Measurements from ENCODE around the gene MFAP1.
A peak's percentile ranks its signal among the peaks of the same experiment; 100 is the strongest.
"Not testable (repeated sequence)": the region's sequence is repeated elsewhere in the genome, so short reads cannot be mapped to it uniquely, and the experiment has no call there.

The MFAP1 gene

DNA sequence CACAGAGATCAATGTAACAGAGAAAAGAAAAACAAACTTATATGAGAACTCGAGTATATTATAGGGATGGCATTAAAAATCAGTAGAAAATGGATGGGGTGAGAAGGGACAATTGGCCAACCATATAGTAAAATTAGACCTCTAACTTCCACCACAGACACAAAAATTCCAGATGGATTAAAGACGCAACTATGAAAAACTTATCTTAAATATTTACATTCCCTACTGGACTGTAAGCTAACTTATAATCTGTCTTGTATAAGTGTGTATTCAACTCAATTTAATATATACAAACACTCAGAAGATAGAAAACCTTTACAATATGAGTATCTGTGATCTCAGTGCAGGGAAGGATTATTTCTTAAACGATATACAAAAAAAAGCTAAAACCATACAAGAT is 3.0 kb downstream of the MFAP1 start:
- no peak for DNase-seq (ENCODE audit: low read depth in 2 of 2, low spot score in 1 of 2)

DNA sequence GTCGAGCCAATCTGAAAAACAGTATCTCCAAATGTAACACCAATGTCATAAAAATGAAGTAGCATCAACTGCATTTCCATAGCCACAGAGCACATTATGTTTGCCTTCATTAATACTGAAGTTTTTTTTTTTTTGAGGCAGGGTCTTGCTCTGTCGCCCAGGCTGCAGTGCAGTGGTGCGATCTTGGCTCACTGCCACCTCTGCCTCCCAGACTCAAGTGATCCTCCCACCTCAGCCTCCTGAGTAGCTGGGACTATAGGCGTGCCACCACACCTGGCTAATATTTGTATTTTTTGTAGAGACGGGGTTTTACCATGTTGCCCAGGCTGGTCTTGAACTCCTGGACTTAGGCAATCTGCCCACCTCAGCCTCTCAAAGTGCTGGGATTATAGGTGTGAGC is 9.4 kb downstream of the MFAP1 start:
- not testable (repeated sequence) for DNase-seq (ENCODE audit: low read depth in 2 of 2, low spot score in 1 of 2)

DNA sequence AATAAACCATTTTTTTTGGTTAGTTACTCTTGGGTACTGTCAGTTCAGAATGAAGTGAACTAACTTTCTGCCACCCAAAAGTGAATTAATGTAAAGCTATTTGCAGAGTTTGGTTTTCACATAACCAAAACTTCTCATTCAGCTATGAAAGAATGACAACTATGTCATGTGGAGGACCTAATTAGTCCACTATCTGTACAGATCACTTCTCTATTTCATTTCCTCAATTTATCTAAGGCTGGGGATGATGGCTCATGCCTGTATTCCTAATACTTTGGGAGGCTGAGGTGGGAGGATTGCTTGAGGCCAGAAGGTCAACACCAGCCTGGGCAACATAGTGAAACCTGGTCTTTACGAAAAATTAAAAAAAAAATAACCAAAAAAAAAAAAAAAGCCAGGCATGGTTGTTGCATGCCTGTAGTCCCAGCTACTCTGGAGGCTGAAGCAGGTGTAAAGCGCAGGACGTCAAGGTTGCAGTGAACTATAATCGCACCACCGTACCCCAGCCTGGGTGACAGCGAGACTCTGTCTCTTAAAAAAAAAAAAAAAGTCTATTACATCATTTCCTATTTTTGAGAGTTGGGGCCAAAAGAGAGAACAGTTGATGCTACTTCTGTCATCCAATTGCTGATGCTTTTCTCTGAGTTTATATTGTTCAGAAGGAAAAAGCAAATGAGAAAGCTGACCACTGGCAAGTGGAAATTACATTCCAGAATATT is 15.4 kb downstream of the MFAP1 start:
- DNase-seq (ENCODE audit: low read depth in 2 of 2, low spot score in 1 of 2) = no peak

DNA sequence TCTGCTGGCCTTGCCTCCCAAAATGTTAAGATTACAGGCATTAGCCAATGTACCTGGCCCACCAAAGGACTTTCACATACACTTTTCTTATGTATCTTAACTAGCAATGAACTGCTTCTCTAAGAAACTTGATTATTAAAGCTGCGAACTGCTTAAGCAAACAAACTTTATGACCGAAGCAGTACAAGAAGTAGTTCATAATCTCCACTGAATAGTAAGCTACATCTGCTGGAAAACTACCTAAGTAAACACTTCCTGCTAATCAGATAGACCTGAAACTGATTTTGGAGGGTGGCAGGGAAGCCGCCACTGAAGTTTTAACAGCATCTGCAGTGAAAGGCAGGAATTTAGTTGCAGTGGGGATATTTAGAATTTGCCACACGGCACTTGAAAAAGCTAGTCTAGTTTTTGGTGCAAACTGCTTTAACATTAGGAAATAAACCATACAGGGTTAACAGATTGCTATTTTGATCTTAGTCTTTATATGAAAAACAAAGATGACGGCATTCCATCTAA is 16.0 kb downstream of the MFAP1 start:
- DNase-seq (ENCODE audit: low read depth in 2 of 2, low spot score in 1 of 2) = no peak

DNA sequence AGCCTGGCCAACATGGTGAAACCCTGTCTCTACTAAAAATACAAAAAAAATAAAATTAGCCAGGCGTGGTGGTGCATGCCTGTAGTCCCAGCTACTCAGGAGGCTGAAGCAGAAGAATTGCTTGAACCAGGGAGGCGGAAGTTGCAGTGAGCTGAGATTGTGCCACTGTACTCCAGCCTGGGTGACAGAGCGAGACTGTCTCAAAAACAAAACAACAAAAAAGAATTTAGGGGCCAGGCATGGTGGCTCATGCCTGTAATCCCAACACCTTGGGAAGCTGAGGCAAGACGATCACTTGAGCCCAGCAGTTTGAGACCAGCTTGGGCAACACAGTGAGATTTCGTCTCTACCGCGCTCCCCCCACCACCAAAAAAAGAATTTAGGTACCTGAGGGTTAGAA is 21.8 kb downstream of the MFAP1 start:
- not testable (repeated sequence) for DNase-seq (ENCODE audit: low read depth in 2 of 2, low spot score in 1 of 2)

DNA sequence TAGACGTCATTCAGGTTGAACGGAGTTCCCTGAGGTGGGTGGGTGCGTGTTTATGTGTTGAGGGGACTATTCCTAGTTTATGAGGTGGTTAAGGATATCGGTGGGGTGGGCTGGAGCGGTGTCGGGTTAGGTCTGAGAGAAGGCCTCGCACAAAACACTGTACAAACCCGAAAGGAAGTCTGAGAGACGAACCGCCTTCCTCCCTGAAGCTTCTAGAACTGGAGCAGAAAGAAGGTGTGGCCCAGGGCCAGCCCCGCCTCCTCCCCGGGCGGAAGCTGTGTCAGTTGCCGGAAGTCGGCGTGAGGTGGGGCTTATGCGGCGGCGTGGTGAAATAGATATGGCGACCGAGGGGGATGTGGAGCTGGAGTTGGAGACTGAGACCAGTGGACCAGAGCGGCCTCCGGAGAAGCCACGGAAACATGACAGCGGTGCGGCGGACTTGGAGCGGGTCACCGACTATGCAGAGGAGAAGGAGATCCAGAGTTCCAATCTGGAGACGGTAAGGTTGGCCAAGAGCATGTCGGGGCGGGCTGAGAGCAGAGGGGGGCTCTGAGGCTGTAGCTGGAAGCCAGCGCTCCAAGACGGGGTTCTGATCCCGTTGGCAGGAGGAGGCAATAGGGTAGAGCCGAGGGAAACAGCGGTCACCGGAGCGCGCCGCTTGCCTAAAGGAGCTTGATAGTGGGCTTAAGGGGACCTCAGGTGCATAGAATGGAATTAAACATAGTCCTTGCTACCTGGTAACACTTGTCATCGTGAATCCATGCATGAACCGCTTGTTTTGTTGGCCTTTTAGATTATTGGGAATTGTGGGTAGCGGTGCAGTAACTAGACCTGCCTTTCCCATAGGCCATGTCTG is 24.0 kb downstream of the MFAP1 start, which contains the start of gene HYPK:
Gene HYPK, plus strand, starts transcription at position 314 of the 856 bp plus-strand sequence. Its CDS starts 24 bp downstream, at position 338.
- DNase-seq (ENCODE audit: low read depth in 2 of 2, low spot score in 1 of 2) = peak; percentile 77 to 83

DNA sequence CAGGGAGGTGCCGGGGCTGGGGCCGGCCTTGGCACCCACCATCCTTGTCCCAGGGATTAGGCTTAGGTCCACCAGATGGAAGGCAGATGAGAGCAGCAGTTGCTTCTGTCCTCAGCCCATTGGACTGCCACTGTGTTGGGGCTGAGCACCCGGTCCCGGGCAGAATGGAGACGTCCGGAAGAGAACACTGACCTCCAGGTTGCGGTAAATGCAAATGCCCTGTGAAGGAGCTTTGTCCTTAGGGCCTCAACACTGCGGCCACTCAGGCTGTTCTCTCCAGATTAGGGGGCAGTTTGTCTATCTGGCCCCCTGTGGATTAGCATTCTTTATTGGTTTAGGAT is 24.6 kb downstream of the MFAP1 start, which contains the start of gene SERINC4:
Gene SERINC4, minus strand, starts transcription at position 276 of the 341 bp plus-strand sequence. Its CDS starts 234 bp downstream, at position 42.
- no peak for DNase-seq (ENCODE audit: low read depth in 2 of 2, low spot score in 1 of 2)

DNA sequence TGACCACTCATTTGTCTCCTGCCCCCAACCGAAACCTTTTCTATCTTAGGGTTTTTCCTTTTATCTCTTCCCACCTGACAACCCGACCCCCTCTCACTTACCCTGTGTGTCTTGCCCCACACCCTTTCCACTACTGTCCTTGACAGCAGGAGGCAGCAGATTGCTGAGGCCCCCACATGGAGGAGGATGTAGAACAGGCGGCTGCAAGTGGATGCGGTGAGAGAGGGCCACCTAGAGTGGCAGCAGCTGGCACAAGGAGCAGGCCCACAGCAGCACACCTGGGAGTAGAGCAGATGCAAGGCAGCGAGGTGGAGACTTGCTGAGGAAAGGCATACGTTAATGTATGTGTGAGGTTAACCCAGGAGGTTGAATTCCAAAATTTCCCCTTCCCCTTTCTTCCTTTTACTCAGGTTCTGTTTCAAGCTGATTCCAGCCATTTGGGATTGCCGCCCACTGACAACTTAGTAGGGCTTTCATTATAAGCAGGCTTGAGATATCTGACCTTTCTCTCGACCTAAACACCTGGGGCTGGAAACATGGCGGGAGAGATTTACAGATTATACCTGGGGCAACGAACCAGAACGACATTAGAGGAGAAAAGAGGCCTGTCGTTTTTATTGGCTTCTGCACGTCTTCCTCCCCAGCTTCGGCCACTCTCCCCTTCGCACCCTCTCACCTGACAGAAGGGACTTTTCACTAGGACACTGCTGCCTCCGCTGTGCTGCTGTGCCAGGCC is 25.1 kb downstream of the MFAP1 start:
- DNase-seq (ENCODE audit: low read depth in 2 of 2, low spot score in 1 of 2) = no peak

DNA sequence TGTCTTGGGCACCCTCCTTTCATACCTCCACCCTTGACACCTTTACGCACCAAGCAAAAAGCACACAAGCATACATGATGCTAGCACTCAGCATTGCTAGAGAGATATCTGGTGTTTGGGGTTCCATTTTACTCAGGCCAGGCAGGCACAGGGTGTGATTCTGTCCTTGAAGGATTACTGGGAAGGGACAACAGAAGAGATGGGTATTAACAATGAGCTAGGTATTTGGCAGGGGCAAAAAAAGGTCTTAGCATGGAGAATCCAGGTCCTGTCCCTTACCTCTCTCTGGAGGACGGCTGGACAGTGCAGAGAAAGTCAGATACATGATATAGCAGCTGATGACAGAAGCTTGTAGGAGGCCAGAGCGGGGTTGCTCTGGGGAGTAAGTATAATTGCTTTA is 27.9 kb downstream of the MFAP1 start:
- DNase-seq (ENCODE audit: low read depth in 2 of 2, low spot score in 1 of 2) = no peak

DNA sequence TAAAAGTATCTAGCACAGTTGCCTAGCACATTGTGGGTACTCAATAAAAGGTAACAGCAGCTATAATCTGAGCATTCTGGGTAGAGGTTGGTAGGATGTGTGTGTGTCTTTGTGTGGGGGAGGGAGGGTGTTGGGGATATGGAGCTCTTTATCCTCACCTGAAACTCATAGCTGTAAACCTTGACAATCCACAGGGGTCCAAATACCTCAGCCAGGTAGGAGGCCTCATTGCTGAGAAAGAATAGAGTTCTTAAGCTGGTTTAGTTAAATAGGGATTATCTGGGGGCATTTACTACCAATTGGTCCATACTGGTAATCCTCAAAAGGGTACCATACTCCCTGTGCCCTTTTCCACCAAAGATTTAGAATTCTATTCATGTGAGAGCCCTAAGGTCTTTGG is 28.5 kb downstream of the MFAP1 start:
- DNase-seq (ENCODE audit: low read depth in 2 of 2, low spot score in 1 of 2) = no peak

DNA sequence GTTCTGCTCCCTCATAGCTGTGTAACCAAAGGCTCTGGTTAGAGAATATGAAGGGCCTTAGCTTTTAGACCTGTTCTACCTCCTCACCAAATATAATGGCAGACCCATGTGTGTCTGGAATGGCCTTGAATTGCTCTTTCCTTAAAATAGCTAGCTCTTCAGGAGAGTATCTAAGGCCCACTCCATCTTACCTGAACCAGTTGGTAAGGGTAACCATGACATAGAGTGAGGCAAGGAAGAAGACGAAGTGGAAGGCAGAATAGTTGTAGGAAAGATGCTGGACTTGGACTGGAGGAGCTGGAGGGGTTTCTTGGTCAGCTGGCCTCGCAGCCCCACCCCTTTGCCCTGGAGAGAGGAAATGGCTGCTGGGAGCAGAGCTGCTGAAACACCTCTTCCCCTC is 29.3 kb downstream of the MFAP1 start:
- no peak for DNase-seq (ENCODE audit: low read depth in 2 of 2, low spot score in 1 of 2)

DNA sequence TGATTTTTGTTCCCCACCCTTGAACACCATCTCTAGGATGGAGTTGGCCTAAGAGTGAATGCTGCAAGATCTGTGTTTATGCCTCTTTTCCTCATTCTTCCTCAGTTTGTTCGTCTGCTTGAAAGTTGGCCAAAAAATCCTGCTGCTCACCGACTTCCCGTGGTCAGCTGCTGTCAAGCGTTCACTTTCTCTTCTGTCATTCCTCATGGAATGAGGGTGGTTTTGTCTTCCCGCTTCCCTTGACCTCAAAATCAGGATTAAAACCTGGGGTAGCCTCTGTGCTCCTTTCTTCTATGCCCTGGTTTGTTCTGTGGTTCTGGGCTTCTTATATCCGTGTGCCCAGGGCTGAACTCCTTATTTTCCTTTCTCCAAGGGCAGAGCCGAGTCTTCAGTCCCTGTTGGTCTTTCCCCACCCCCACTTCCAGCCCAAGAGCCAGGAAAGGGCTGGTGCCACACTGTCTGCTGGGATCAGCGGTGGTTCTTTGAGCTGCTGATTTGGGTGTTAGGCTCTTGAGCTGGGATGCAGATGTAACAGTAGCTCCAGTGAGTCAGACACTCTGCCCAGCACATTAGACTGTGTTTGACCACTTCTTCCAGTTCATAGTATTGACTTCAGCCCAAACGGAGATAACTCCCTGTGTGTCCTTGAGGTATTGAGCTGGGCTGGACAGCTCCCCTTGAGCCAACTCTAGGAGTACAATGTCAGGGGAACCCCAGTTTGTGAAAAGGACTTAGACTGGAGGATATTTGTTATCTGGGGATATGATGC is 30.0 kb downstream of the MFAP1 start:
- DNase-seq (ENCODE audit: low read depth in 2 of 2, low spot score in 1 of 2) = no peak

DNA sequence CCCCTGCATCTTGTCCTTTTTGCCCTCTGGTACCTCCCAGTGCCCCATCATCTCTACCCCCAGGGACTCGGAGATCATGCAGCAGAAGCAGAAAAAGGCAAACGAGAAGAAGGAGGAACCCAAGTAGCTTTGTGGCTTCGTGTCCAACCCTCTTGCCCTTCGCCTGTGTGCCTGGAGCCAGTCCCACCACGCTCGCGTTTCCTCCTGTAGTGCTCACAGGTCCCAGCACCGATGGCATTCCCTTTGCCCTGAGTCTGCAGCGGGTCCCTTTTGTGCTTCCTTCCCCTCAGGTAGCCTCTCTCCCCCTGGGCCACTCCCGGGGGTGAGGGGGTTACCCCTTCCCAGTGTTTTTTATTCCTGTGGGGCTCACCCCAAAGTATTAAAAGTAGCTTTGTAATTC is 30.8 kb downstream of the MFAP1 start:
- no peak for DNase-seq (ENCODE audit: low read depth in 2 of 2, low spot score in 1 of 2)

DNA sequence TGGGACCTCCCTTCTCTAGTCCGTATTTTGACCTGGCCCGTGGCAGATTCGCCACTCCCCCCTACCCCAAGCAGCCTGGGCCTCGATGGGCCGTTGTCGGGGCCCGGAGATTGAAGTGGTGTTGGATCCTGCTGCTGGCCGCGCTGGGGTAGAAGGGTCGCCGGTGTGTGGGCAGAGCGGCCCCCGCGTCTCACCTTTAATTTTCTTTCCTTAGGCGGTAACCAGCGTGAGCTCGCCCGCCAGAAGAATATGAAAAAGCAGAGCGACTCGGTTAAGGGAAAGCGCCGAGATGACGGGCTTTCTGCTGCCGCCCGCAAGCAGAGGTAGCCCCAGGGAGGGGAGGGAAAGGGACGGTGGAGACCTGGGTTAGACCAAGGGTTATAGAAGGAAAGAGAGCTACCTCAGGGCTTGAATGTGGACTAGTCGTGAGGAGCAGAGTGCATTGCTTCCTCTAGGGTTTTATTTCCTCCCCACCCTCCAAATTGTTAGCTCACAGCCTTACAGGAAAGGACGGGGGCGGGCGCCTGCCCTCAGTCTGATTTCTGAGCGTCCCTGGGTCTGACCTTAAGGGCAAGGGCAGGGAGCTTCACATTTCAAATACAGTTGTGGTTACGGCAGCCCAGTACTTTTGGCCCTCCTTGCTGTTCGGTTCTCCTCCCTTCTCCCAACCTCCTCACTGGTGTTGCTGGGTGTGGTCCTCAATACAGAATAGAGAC is 31.6 kb downstream of the MFAP1 start:
- DNase-seq (ENCODE audit: low read depth in 2 of 2, low spot score in 1 of 2) = no peak

DNA sequence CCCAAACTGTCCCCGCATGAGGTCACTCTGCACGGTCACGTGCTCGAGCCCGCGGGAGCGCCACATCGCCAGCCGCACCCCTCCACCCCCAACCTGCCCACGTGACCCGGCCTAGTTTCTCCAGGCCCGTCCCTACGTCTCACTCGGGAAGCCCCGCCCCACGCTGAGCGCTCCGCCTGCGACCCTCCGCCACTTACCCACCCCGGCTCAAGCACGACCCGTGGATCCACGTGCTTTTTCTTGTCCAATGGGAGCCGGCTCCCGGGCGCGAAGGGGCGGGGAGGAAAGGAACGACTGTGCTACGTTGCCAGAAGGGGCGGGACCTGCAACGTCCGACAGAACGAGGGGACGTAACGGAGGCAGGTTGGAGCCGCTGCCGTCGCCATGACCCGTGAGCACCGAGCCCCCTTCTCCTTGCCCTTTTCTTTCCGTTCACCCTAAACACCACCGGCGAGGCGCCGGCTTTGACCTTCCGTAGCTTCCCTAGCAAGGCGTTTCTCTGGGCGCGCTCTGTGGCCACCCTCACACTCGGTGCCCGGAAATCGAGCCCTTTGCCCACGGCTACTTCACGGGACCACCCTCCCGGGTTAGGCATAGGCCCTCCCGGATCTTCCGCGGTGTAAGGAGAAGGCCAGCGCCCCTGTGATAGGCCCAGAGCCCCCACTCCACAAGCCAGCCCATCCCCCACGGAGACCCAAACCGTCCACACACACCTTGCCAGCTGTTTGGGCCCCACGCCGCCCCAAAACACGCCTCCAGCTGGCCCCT is 32.3 kb downstream of the MFAP1 start, which contains the start of gene SERF2:
Gene SERF2, plus strand, starts transcription at position 328 of the 768 bp plus-strand sequence. Its CDS starts 57 bp downstream, at position 385.
- DNase-seq (ENCODE audit: low read depth in 2 of 2, low spot score in 1 of 2) = peak; percentile 98 to 99

DNA sequence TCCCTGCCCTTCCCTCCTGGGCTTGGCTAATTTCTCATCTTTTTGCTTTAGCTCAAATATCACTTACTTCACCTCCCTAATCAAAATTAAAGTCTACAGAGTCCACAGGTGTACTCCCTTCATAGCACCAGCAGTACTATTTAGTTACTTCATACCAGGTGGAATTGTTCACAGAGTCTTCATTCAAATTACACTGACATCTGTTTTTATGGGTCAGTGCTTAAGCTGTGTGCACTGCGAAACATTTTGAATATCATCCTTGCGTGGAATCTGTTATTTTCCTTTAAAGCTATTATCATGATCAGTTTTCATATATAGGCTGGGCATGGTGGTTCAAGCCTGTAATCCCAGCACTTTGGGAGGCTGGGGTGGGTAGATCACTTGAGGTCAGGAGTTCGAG is 35.1 kb downstream of the MFAP1 start:
- no peak for DNase-seq (ENCODE audit: low read depth in 2 of 2, low spot score in 1 of 2)

DNA sequence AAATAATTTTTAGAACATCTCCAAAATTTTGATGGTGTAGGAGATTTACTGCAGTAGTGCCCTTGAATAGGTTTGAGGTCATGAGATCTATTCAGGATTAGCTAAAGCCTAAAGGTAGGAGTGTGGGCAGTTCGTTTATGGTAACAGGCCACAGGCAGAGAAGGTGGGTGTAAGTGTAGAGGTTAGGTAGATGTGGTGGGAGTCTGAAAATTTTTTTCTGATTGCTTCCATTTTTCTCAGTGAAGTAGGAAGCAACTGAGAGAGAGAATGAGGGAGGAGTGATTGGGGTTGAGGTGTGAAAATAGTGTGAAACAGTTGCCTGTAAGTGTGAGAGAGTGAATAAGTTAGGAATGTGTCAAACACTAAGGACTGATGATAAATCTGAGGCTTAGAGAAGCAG is 45.5 kb downstream of the MFAP1 start:
- no peak for DNase-seq (ENCODE audit: low read depth in 2 of 2, low spot score in 1 of 2)

DNA sequence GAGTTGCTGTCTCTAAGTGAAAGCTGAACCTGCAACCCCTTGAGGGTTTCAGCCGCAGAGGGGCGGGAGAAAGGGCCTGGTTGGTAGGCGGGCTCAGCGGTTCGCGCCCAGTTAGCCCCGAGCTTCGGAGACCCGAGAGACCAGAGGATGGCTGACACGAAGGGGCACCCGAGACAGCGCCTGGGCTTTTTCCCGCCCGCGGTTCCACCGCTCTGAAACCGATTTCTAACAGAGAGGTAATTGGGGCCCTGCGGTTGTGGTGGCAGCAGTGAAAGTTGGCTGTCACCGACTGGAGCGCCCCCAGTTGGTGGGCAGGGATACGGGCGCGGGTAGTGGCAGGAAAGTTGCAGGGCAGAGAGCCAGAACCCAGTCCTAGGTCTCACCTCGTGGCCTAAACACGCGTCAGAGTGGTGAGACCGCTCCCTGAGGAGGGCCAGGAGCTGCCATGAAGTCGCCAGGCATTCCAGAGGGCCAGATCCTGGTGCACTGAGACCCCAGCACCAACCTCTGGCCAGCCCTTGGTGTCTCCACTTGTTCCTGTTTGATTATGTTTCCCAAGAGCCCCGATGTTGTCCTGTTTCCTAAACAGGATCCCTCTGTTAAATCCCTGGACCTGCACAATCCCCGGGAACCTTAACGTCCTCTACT is 47.1 kb downstream of the MFAP1 start:
- DNase-seq (ENCODE audit: low read depth in 2 of 2, low spot score in 1 of 2) = peak; percentile 46 to 67

All from stimulated activated CD8-positive, alpha-beta memory T cell treated with anti-CD3 and anti-CD28 coated beads, Interleukin-4, amount 100 ng/mL, for 1 hour (primary cell).